Measurements from ENCODE around the gene ACOXL.

Gene ACOXL

GRCh38 chr2:111061191-111061590, 328.8 kb downstream of the ACOXL start (continued):
- TF ChIP-seq GLIS1 (tag by site-specific recombination; IDR thresholded peaks at IDR 0.05), result no peak
- no peak for TF ChIP-seq REST (tag by site-specific recombination; IDR thresholded peaks at IDR 0.05)
- TF ChIP-seq GFI1B (tag by site-specific recombination; IDR thresholded peaks at IDR 0.05), result no peak
- no peak for TF ChIP-seq KLF9 (tag by site-specific recombination; IDR thresholded peaks at IDR 0.05; ENCODE audit: low read depth)

GRCh38 chr2:111062417-111062816, 330.0 kb downstream of the ACOXL start:
- CTCF ChIA-PET, result interaction anchor here (1.0 kb wide), 1 partner anchor 605 kb away, joined by 3 read pairs; no protein-coding TSS in a partner anchor
- H3K4me3 ChIP-seq (ENCODE audit: low read depth, low read length), result no peak overlapping the region
- TF ChIP-seq ZNF544 (tag by site-specific recombination; IDR thresholded peaks at IDR 0.05) (no peak), ZEB2 (tag by site-specific recombination; IDR thresholded peaks at IDR 0.05) (no peak), ZSCAN4 (tag by site-specific recombination; IDR thresholded peaks at IDR 0.05) (no peak), ZNF701 (tag by site-specific recombination; IDR thresholded peaks at IDR 0.05) (no peak), REST (tag by site-specific recombination; IDR thresholded peaks at IDR 0.05) (no peak), HIC1 (tag by site-specific recombination; IDR thresholded peaks at IDR 0.05) (no peak)
- POLR2A ChIA-PET, result interaction anchor here (0.6 kb wide), 1 partner anchor 13 kb away, joined by 3 read pairs; no protein-coding TSS in a partner anchor
- H3K4me1 ChIP-seq (ENCODE audit: control insufficient read depth, insufficient read depth, low read length), result no peaks in the 10 kb centered on the region
- no peaks in the 10 kb centered on the region for H3K9me3 ChIP-seq (ENCODE audit: control insufficient read depth, insufficient read depth, low read depth, low read length)
- no peak overlapping the region for H3K27ac ChIP-seq (ENCODE audit: extremely low read depth, low read depth, low read length)
- H3K36me3 ChIP-seq (ENCODE audit: control insufficient read depth in 2 of 2, insufficient read depth in 1 of 2, low read length in 2 of 2), result no peaks in the 10 kb centered on the region

GRCh38 chr2:111066062-111066593, 333.8 kb downstream of the ACOXL start:
- H3K27ac ChIP-seq (ENCODE audit: extremely low read depth, low read depth, low read length), result no peak overlapping the region
- no peaks in the 10 kb centered on the region for H3K4me1 ChIP-seq (ENCODE audit: control insufficient read depth, insufficient read depth, low read length)
- no peaks in the 10 kb centered on the region for H3K9me3 ChIP-seq (ENCODE audit: control insufficient read depth, insufficient read depth, low read depth, low read length)
- CTCF ChIA-PET, result no interaction called here
- H3K4me3 ChIP-seq (ENCODE audit: low read depth, low read length), result no peak overlapping the region
- POLR2A ChIA-PET, result no interaction called here
- no peaks in the 10 kb centered on the region for H3K36me3 ChIP-seq (ENCODE audit: control insufficient read depth in 2 of 2, insufficient read depth in 1 of 2, low read length in 2 of 2)
- TF ChIP-seq ZNF776 (tag by site-specific recombination; IDR thresholded peaks at IDR 0.05; ENCODE audit: borderline replicate concordance), result no peak
- no peak for TF ChIP-seq ZNF423 (tag by site-specific recombination; IDR thresholded peaks at IDR 0.05)
- TF ChIP-seq TCF7L2 (IDR thresholded peaks at IDR 0.05; ENCODE audit: borderline replicate concordance, low read depth, low read length), result no peak
- no peak for TF ChIP-seq ZNF157 (tag by site-specific recombination; IDR thresholded peaks at IDR 0.05)
- TF ChIP-seq ZNF670 (tag by site-specific recombination; IDR thresholded peaks at IDR 0.05; ENCODE audit: low read depth), result no peak
- no peak for TF ChIP-seq ZNF398 (tag by site-specific recombination; IDR thresholded peaks at IDR 0.05)
- no peak for TF ChIP-seq KLF7 (tag by site-specific recombination; IDR thresholded peaks at IDR 0.05; ENCODE audit: borderline replicate concordance)
- no peak for TF ChIP-seq ZNF830 (tag by site-specific recombination; IDR thresholded peaks at IDR 0.05; ENCODE audit: low read depth)
- TF ChIP-seq ZNF514 (tag by site-specific recombination; IDR thresholded peaks at IDR 0.05), result no peak
- no peak for TF ChIP-seq SALL2 (tag by site-specific recombination; IDR thresholded peaks at IDR 0.05; ENCODE audit: borderline replicate concordance)
- TF ChIP-seq ZBTB21 (tag by site-specific recombination; IDR thresholded peaks at IDR 0.05), result no peak
- no peak for TF ChIP-seq HOXC10 (CRISPR knock-in tag; IDR thresholded peaks at IDR 0.05)

Measured in HEK293 (cell line).